GM19351 (cell line): ENCODE results near the gene LPCAT3.

Source experiments
- ATAC-seq: cut with Tn5 transposase; IDR thresholded peaks from one replicate; pipeline ENCODE4 v1.9.1; 2021; ENCODE audit warnings: mild to moderate bottlenecking, moderate library complexity; ENCODE audit not compliant: unreplicated experiment

Gene LPCAT3

DNA sequence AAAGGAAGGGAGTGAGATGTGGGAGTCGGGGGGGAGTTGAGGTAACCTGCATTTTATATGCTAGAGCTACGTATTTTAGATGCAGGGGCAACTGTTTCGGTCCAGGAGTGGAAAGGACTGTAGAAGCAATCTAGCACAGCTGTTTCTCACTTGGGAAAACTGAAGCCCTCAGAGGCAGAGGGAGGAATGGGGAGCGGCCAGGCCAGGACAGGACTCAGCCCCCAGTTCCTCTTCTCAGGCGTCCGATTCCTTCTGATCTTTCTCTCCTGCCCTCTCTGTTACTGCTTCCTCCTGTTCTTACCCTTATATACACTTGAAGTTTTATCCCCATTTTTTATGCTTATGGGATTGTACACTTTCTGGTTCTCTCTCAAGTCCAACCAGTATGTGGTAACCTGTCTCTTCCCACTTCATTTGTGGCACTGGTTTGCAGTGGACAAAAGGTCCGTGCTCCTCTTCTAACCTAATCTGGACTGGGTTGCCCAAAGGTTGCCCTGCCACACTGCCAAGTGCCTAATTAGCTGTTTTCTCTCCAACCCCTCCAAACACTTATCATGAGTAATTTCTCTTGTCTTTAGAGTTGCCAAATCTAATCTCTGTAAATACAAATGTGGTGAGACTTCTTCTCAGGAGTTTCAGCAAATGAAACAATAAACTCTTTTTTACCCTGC, 16.2 kb downstream of the LPCAT3 start:
- no peak for ATAC-seq

DNA sequence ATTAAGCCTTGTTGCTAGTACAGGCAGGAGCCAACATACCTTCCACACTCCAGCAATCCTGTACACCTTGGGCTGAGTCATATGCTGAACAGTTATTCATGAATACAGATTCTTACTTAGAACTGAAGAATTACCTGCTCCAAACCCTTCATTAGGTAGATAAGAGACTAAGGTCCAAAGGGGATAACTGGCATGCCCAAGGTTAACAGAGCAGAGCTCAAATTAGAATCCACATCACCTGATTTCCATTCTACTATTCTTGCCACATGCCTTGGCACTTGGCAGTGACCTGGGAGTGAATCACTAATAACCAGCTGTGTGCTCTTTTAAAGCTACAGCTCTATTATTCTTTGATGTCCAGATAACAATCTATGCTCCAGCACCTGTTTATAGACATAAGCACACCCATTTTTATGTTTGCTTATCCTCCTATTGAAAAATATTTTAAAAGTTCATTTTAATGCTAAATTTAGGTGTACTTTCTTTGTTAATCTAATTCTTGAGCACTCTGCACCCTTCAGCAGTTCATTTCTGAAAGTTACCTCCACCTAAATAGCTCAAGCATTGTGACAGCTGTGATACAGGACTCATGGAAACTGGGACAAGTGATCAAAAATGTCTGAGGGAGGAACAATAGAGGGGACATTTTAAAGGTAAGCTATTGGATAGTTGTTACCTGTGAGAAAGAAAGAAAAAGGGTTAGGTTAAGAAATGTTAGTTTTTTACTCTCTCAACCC, 19.4 kb downstream of the LPCAT3 start:
- ATAC-seq: no peak

DNA sequence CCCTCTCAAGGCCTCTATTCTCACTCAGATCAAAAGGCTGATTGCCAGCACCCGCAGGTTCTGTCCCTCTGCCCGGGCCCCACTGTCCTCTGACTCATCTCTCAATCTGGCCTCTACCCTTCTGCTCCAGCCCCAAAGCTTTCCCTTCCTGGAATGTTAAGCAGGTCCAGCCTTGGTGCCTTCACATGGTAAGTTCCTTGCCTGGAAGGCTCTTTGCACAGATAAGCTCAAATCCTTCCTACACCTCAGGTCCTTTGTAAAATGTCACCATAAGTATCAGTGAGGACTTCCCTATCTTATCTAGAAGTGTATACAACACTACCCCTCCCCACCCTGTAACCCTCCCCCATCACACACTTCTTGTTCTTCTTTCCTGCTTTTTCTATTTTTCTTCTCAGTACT, 22.2 kb downstream of the LPCAT3 start:
- ATAC-seq: no peak

DNA sequence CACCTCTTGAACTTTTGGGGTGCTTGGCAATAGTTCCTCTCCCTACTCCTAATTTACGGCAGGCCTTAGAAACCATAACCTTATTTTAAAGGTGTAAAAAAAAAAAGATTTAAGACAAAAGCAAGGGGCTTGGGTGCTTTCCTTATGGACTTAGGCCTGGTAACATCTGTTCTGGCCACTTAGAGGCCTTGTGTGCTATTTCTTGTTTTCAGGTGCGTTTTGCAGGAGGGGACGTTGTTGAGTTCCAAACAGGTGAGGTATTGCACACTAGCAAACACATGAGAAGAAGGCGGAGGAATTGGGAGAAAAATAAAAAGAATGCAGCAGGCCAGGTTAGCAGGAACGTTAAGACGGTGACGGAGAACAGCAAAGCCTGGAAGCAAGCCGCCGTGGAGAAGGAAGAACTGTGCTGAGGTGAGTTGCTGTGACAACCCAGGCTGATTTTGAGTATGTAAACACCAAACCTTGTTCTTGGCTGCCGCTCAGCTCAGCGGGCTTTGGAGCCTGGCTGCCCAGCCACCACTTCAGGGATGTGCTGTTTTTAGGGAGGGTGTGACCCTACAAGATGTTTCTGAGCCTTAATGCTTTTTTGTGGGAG, 30.2 kb downstream of the LPCAT3 start:
- no peak for ATAC-seq

DNA sequence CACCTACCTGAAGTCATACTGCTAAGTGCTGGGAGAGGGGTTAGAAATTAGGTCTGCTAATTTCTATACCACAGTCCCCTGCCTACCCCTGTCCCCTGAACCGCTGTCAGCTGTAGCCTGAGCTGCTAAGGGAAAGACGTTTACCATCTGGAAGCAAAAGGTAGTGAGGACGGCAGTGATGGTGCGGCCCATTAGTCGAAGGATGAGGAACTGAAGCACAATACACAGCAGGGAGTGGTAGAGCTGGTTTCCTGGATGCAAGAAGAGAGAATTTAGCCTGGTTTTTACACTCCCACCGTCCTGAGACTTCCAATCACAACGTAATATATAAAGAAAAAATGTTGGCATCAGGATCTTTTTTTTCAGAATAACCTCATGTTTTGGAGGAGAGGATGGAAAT, 35.7 kb downstream of the LPCAT3 start:
- no peak for ATAC-seq

DNA sequence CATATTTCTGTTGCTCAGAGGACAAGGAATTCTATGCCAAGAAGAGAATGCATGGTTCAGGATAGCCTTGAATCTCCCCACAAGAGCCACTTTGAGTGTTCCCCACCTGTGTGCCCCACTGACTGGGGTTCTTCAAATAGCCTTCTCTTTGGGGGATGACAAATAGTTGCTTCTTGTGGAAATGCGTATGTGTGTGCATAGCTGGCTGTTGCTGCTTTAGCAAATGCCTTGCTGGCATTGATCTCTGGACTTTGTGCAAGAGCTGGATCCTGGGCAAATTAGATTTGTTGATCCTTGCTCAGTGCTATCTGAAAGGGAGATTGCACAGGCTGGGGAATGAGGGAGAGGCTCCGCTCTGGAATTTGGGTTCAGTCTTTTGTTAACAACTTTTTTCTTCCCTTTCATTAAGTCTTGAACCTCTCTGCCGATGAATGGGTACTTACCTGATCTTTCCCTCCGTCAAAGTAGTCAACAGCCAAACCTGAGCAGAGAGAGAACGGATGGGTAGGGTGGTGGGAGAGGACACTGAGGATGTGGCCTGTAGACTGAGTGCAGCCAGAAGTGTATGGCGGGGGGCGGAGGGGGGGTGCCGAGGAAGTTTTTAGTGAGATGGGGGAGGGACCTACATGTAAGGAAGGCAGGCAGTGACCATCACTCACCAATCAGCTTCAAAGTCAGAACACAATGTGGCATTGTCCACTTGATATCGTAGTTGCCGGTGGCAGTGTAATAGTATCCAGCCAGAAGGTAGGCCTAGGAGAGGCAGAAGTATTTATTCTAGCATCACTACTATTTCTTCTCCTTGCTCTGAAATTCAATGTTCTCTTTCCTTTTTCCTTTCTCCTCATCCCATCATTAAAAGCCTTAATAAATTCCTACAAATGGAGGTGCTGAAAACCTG, 36.9 kb downstream of the LPCAT3 start:
- no peak for ATAC-seq

DNA sequence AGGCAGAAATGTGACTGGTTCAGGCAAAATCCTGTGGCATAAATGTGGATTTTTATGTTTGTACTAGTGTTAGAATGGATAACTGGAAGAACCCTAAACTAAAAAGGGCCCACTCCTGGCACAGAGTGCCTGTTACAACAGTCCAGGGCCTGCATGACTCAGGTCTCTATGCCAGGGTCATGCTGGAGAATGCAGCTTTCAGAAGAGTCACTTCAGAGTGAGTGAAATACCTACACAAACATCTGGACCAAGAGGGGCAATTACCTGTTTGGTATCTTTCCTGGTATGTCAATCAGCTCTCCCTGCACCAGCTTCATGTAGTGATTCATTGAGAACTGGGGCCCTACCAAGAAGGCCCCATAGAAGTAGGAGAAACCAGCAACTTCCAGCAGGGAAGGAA, 37.5 kb downstream of the LPCAT3 start:
- ATAC-seq: no peak

DNA sequence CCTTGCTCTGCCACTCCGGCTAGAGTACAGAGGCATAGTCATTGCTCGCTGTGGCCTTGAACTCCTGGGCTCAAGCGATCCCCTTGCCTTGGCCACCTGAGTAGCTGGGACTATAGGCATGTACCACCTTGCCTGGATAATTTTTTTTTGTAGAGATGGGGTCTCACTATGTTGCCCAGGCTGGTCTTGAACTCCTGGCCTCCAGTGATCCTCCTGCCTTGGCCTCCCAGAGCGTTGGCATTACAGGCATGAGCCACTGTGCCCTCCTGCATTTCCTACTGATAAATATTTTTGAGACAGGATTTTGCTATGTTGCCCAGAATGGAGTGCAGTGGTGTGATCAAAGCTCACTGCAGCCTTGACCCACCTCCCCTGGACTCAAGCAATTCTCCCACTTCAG, 38.2 kb downstream of the LPCAT3 start:
- no peak for ATAC-seq

DNA sequence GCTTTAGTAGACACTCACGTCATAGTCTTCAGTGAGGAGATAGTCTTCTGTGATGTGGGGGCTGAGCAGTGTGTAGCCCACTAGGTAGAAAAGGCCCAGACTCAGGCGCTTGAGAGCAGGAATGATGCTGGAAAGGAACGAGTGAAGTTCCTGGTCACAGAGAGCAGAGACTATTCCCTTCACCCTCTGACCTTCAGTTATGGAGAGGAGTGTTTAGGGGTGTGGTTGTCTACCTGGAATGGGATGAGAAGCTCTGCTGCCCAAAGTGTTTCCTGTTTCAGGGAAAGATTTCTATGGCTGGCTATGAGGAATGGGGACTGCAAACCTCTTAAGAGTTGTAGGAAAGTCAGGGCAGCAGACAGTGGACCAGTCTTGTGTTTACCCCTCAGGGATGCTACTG, 38.8 kb downstream of the LPCAT3 start:
- ATAC-seq: no peak

DNA sequence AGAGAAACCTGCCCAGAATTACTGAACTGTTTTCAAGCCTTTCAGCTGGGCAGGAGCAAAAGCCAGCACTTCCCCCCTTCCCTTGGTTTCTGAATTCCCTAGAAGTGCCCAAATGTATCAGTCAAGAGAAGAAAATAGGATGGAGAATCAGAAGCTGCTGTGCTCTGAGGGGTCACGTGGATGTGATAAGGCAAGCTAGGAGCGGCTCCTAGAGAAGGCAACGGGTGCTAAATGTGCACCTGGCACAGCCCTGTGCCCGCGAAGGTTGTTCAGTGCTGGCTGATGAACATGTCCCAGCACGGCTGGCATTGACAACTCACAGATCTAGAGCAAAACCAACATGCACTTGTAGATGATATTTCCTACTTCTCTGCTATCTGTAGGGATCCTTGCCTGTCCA, 39.3 kb downstream of the LPCAT3 start:
- no peak for ATAC-seq

DNA sequence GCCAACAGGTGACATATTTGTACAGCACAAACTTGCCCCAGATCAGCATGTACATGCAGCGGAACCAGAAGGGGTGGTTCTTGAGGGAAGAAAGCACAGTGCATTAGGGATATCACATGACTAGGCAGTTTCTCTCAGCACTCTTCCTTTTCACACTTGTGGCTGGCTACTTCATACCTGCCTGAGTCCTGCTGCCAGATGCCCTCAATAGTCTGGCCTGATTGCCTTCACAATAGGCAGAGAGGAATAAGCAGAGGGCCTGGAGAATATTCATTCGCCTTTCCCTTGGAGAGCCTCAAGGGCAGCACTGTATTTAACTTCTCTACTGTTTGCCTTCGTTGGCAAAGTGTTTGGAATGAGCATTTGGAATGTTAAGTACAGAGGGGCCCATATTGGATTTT, 39.7 kb downstream of the LPCAT3 start:
- ATAC-seq: no peak

DNA sequence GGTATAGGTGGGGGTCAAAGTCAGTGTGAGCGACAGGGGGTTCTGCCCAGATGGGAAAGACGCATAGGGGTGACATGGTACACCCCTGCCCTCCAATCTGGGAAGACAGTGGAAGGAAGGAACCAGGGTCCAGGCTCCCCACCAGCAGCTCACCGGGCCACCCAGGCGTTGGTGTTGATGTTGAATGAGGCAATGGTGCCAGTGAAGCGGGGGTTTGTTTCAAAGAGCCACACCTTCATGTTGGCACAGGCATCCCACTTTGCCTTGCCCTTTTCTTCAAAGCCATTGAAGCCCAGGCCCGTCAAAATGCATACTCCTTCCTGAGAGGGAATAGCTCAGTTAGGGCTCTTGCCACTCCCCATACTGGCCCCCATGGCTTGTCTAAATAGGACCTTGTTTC, 40.1 kb downstream of the LPCAT3 start:
- no peak for ATAC-seq

DNA sequence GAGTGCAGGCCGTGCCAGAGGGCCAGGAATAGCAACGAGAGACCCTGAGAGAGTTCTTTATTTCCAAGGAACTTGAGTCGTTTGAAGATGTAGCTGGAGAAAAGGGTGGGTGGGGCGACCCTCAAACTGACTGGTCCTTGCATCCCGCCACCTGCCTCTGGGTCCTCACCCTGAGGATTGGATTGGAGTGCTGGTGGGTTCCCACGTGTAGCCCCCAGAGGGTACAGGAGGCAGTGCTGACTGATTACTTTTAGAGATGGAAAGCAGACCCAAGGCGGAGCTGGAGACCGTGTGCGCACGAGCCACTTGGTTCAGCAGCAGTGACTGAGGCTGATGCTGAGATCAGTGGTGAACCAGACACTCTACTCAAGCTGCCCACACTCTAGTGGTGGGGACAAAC, 40.6 kb downstream of the LPCAT3 start:
- ATAC-seq: no peak

DNA sequence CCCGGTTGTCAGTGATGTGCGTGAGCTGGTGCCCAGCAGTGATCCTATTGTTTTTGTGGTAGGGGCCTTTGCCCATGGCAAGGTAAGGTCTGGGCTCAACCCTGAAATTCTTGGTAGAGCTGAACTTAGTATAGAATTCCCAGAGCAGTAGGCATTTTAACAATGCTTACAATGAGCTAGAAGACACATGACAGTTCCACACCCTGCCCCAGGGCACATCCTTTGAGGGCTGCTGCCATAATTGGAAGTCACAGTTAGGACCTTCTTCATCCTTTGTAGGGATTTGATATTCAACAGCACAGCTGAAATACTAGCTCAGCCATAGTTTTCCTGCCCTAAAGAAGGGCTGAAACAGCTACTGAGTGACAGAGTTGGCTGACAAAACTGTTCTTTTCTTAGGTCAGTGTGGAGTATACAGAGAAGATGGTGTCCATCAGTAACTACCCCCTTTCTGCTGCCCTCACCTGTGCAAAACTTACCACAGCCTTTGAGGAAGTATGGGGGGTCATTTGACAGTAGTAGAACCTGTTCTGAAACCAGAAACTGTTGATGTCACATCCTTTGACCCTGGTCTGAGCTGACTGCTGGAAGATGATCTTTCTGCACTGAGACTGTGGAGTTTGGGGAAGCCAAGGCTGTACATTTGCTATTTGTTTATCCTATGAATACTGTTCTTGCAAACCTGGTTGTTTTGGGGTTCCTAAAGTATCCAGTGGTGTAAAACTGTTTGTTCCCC, 42.8 kb downstream of the LPCAT3 start:
- ATAC-seq: no peak

DNA sequence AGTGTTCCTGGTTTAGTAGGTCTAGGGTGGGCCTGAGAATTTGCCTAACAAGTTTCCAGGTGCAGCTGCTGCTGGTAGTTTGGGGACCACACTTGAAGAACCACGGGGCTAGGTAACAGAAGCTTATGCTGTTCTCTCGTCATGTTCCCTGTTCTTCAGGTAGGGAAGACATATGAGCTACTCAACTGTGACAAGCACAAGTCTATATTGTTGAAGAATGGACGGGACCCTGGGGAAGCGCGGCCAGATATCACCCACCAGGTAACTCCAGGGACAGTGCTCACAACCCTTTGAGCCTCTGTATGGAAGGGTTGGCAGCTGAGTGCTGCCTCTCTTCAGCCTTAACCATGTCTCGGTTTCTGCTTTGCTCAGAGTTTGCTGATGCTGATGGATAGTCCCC, 44.1 kb downstream of the LPCAT3 start:
- ATAC-seq: no peak

DNA sequence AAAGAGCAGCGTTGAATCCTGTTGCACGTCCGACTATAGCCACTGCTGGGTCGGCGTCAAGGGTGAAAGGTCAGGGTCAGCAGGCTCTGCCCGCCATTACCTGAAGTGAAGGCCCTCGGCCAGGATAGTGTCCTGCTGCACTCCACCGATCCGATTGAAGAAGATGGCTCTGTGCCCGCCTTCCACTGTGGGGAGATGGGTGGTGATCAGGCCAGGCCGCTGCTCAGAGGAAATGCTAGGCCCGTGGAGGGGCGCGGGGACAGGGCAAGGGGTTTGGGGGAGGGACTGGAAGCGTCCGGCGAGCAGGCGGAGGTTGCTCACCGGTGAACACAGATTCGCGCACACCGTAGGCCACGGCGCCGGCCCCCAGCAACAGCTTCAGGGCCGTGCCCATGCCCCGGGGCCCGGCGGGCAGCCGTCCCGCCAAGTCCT, 48.2 kb downstream of the LPCAT3 start:
- no peak for ATAC-seq

DNA sequence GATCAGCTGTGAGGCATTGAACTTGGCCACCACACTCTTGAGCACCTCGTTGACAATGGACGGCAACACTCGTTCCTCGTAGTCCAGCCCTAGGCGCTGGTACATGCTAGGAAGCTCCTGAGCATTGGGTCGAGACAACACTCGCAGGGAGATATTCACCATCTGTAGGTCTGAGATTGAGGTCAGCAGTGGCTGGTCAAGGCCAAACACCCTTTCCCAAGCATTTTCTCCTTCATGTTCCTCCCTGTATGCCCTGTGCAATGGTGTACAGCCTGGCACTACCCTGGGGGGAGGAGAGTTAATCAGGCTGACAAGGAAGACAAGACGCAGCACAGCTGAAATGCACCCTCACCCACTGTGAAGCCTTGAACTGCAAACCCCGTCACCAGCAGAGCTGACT, 49.9 kb downstream of the LPCAT3 start:
- no peak for ATAC-seq

DNA sequence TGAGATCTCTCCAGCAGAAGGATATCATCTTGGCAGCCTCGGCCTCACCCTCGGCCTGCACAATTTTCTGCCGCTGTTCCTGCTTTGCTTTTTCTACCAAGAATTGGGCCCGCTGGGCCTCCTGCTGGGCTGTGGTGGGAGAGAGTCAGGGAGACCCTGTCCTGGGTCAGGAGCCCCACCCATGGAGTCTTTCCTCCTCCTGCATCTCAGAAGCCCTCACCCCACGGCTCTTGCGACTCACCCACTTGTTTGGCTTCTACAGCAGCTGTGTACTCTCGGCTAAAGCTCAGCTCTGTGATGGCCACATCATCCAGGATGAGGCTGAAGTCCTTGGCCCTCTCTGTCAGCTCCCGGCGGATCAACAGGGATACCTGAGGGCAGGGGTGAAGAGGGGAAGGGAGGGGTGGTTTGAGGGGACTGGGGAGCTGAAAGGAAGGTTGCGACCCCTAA, 50.6 kb downstream of the LPCAT3 start:
- ATAC-seq: no peak

DNA sequence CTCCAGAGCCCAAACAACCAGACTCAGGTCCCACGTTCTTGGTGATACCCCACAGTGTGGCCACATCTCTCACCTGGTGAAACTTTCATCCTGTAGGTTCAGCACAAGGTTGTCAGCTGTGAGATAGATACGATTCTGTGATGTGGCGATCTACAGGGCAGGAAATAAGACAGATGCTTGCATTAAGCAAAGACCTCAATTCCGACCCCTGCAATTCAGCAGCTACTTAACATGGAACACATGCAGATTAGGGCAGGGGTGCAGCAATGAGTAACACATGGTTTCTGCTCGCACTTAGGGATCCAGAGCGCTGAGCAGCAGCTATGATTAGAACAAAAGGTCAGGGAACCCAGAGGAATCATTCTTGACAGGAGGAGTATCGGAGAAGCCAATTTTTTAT, 51.9 kb downstream of the LPCAT3 start:
- no peak for ATAC-seq

DNA sequence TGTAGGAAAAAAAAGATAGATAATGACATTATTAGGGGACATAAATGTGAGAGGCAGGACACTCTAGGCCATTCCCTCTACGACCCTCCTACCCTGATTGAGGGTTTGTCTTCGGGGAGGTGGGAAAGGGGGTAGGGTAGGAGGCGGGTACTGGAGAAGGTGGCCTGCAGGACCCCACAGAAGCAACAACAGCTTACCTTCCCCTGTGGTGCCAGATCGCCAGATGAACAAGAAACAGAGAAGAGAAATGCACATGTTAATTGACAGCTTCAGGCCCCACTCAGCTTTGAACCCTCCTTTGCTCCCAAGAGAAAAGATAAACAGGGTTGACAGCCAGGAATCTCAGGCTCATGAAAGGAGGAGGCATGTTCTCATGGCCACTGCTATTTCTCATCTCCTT, 52.6 kb downstream of the LPCAT3 start:
- ATAC-seq: no peak
